Left lung (tissue), 10 donors: ENCODE results near the gene TMEM245. TPM values are rescaled to one million over a fixed set of nuclear protein-coding genes. Genes with fewer than 3 reads are reported as not detected.
A peak's percentile ranks its signal among the peaks of the same experiment; 100 is the strongest.

Experiments used
- ATAC-seq: fragments of 200-7000 bp; cut with Tn5 transposase; one replicate; pipeline ENCODE4 v1.9.1; 2020; ENCODE audit warnings: moderate library complexity
- DNase-seq, 4 donors: peaks; one replicate each; pipeline ENCODE4 v3.0.0-alpha.2; 2013 to 2020
- H3K27ac ChIP-seq, 2 donors: fragments of 200-600 bp; sonication (generic) in 1 of 2; one replicate each; pipeline versions ENCODE4 v1.5.0 to v1.8.0; 2020 to 2021
- H3K27me3 ChIP-seq, 2 donors: fragments of 200-600 bp; sonication (generic) in 1 of 2; one replicate each; pipeline versions ENCODE4 v1.5.0 to v1.8.0; 2020 to 2021
- H3K36me3 ChIP-seq, 2 donors: fragments of 200-600 bp; sonication (generic) in 1 of 2; one replicate each; pipeline versions ENCODE4 v1.5.0 to v1.8.0; 2020 to 2021
- H3K4me1 ChIP-seq, 2 donors: fragments of 200-600 bp; one replicate each; pipeline ENCODE4 v1.8.0; 2021
- H3K4me3 ChIP-seq, 2 donors: fragments of 200-600 bp; sonication (generic) in 1 of 2; one replicate each; pipeline versions ENCODE4 v1.5.0 to v1.8.0; 2020 to 2021; ENCODE audit warnings: mild to moderate bottlenecking in 1 of 2
- H3K9me3 ChIP-seq, 2 donors: fragments of 200-600 bp; sonication (generic) in 1 of 2; one replicate each; pipeline versions ENCODE4 v1.5.0 to v1.8.0; 2020 to 2021
- CTCF ChIP-seq, 2 donors: fragments of 200-600 bp; sonication (generic) in 1 of 2; IDR thresholded peaks; one replicate each; pipeline versions ENCODE4 v1.5.0 to v1.8.0; 2021; ENCODE audit warnings: antibody characterized with exemption in 2 of 2
- intact Hi-C, 2 donors: fragments of 100-400 bp; cut with DNase I; formaldehyde crosslinking; loops; one replicate each; pipeline versions ENCODE4 v1.11.2 to v1.14.2; 2022
- polyA plus RNA-seq, 6 donors: library from polyadenylated mRNA; unstranded; fragments of 120-200 nt; gene quantifications; one replicate each; pipeline ENCODE4 v1.2.1, GENCODE V29; 2013; ENCODE audit not compliant: insufficient read length in 6 of 6
- total RNA-seq, 2 donors: library from RNA; stranded (reverse); fragmentation: NEBNext Ultra II Directional; extraction: Animal tissue kit (Norgen Biotek cat#: 25700); gene quantifications; one replicate each; pipeline ENCODE4 v1.2.1, GENCODE V29; 2021
- donor health status: DM: no; HTN: yes; CAD: no.
- donor health status: DM: no; HTN: no; CAD: no.

The TMEM245 gene
- total and polyA plus RNA-seq, 8 donors, result 61.0 to 89.2 (median 81.7) TPM

GRCh38 chr9:109017493-109017892 lies 102.3 kb downstream of the TMEM245 start:
- peak overlapping the region in 1 of 2 donors; percentile 8 for H3K27ac ChIP-seq
- peaks cover 16 to 26% of the 10 kb centered on the region in 2 donors for H3K4me1 ChIP-seq
- ATAC-seq (no peak), DNase-seq (no peak)
- no peaks in the 10 kb centered on the region for H3K27me3 ChIP-seq
- intact Hi-C loops, result no loop called here
- H3K4me3 ChIP-seq, result no peak overlapping the region
- H3K36me3 ChIP-seq, result peaks cover 0 to 11% of the 10 kb centered on the region in 2 donors
- no peaks in the 10 kb centered on the region for H3K9me3 ChIP-seq
- no peak for TF ChIP-seq CTCF (IDR thresholded peaks at IDR 0.05)

- DNase-seq (no peak), ATAC-seq (peak; percentile 7)
- intact Hi-C loops, result no loop called here
- no peaks in the 10 kb centered on the region for H3K27me3 ChIP-seq
- peaks cover 16 to 30% of the 10 kb centered on the region in 2 donors for H3K4me1 ChIP-seq
- no peaks in the 10 kb centered on the region for H3K9me3 ChIP-seq
- TF ChIP-seq CTCF (IDR thresholded peaks at IDR 0.05), result no peak
- peak overlapping the region in 1 of 2 donors; percentile 8 for H3K27ac ChIP-seq
- no peak overlapping the region for H3K4me3 ChIP-seq
- H3K36me3 ChIP-seq, result peaks cover 0 to 11% of the 10 kb centered on the region in 2 donors
Observed at GRCh38 chr9:109017061-109017460, 102.7 kb downstream of the TMEM245 start.

GRCh38 chr9:109016132-109016531 lies 103.6 kb downstream of the TMEM245 start:
- H3K4me1 ChIP-seq, result peaks cover 25 to 40% of the 10 kb centered on the region in 2 donors

GRCh38 chr9:109014608-109015280 lies 105.0 kb downstream of the TMEM245 start:
- TF ChIP-seq CTCF (IDR thresholded peaks at IDR 0.05), result no peak
- no peak overlapping the region for H3K4me3 ChIP-seq
- no peaks in the 10 kb centered on the region for H3K27me3 ChIP-seq
- peaks cover 0 to 5% of the 10 kb centered on the region in 2 donors for H3K36me3 ChIP-seq
- DNase-seq, result no peak
- H3K9me3 ChIP-seq, result no peaks in the 10 kb centered on the region
- no peak for ATAC-seq
- intact Hi-C loops, result no loop called here
- H3K4me1 ChIP-seq, result peaks cover 29 to 46% of the 10 kb centered on the region in 2 donors
- peak overlapping the region; percentile 82 to 90 for H3K27ac ChIP-seq

More at GRCh38 chr9:109016132-109016531, 103.6 kb downstream of the TMEM245 start:
- Histone ChIP-seq H3K4me3 (no peak overlapping the region), H3K9me3 (no peaks in the 10 kb centered on the region), H3K27me3 (no peaks in the 10 kb centered on the region), H3K27ac (no peak overlapping the region), H3K36me3 (peaks cover 0 to 11% of the 10 kb centered on the region in 2 donors)
- TF ChIP-seq CTCF (IDR thresholded peaks at IDR 0.05), result no peak
- ATAC-seq, result no peak
- no peak for DNase-seq
- intact Hi-C loops, result no loop called here

- H3K4me1 ChIP-seq, result peaks cover 29 to 46% of the 10 kb centered on the region in 2 donors
- no peak for TF ChIP-seq CTCF (IDR thresholded peaks at IDR 0.05)
- no peaks in the 10 kb centered on the region for H3K36me3 ChIP-seq
- intact Hi-C loops, result no loop called here
- DNase-seq (peak in 1 of 4 donors; percentile 63), ATAC-seq (peak; percentile 1)
- peak overlapping the region; percentile 82 to 90 for H3K27ac ChIP-seq
- H3K9me3 ChIP-seq, result no peaks in the 10 kb centered on the region
- H3K27me3 ChIP-seq, result no peaks in the 10 kb centered on the region
- H3K4me3 ChIP-seq, result peak overlapping the region; percentile 81 to 85
Observed at GRCh38 chr9:109013679-109014607, 105.8 kb downstream of the TMEM245 start.
